RWPE1 (cell line): Measurements from ENCODE around the gene PDE1A.
A peak's percentile ranks its signal among the peaks of the same experiment; 100 is the strongest.

ENCODE experiments used
- CTCF ChIA-PET: fragments of 350-600 bp; sonication (Branson Sonifier 250); formaldehyde crosslinking; extraction: SDS; loops from one replicate; lab custom pipeline; 2021; lab: Yijun Ruan, JAX
- POLR2A ChIA-PET: fragments of 400-600 bp; formaldehyde crosslinking; extraction: SDS; loops from one replicate; lab custom pipeline; 2020; ENCODE audit warnings: antibody characterized with exemption; ENCODE audit not compliant: low non-redundant PET; lab: Yijun Ruan, JAX
- DNase-seq: peaks from one replicate; pipeline ENCODE4 v3.0.0; 2012; ENCODE audit warnings: low spot score
- H3K27ac ChIP-seq: fragments of 450-650 bp; 2 replicates; pipeline ENCODE4 v1.5.1; 2017
- TF ChIP-seq, protein P1 (sequence below): fragments of 450-650 bp; conservative IDR thresholded peaks from 2 replicates; pipeline ENCODE4 v1.5.1; 2017; ENCODE audit warnings: low read depth, mild to moderate bottlenecking

Gene PDE1A

DNA sequence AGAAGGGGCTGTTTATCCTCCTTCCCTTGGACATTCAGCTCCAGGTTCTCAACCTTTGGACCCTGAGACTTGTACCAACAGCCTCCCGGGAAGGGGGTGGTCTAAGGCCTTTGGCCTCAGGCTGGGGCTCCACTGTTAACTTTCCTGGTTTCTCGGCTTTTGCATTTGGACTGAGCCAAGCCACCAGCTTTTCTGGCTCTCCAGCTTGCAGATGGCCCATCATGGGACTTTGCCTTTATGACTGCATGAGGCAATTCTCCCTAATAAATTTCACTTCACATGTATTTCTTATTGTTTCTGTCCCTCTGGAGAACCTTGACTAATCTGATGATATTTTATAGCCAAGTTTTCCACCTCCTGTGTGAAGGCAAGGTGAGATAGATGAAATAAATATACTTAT, 260.4 kb downstream of the PDE1A start:
- POLR2A ChIA-PET, result no interaction called here
- TF ChIP-seq, protein P1, sequence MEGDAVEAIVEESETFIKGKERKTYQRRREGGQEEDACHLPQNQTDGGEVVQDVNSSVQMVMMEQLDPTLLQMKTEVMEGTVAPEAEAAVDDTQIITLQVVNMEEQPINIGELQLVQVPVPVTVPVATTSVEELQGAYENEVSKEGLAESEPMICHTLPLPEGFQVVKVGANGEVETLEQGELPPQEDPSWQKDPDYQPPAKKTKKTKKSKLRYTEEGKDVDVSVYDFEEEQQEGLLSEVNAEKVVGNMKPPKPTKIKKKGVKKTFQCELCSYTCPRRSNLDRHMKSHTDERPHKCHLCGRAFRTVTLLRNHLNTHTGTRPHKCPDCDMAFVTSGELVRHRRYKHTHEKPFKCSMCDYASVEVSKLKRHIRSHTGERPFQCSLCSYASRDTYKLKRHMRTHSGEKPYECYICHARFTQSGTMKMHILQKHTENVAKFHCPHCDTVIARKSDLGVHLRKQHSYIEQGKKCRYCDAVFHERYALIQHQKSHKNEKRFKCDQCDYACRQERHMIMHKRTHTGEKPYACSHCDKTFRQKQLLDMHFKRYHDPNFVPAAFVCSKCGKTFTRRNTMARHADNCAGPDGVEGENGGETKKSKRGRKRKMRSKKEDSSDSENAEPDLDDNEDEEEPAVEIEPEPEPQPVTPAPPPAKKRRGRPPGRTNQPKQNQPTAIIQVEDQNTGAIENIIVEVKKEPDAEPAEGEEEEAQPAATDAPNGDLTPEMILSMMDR, result no peak

DNA sequence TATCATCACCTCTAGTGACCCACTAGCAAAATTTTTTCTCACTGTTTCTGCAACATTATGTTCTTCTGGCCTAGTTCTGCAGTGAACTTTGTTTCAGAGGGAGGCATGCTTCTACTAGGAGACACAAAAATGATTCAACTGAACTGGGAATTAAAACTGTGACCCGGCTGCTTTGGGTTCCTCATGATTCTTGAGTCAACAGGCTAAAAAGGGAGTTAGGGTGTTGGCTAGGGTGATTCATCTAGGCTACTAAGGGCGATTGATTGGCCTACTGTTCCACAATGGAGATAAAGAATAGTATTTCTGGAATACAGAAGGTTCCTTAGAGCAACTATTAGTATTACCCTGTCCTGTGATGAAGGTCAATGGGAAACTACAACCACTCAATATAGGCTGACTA, 261.6 kb downstream of the PDE1A start:
- POLR2A ChIA-PET, result no interaction called here
- H3K27ac ChIP-seq, result no peak overlapping the region
- CTCF ChIA-PET, result no interaction called here
- TF ChIP-seq, protein P1, result no peak
- DNase-seq, result peak; percentile 3

More for the DNA sequence above, 260.4 kb downstream of the PDE1A start:
- CTCF ChIA-PET, result no interaction called here
- H3K27ac ChIP-seq, result no peak overlapping the region
- DNase-seq, result no peak

DNA sequence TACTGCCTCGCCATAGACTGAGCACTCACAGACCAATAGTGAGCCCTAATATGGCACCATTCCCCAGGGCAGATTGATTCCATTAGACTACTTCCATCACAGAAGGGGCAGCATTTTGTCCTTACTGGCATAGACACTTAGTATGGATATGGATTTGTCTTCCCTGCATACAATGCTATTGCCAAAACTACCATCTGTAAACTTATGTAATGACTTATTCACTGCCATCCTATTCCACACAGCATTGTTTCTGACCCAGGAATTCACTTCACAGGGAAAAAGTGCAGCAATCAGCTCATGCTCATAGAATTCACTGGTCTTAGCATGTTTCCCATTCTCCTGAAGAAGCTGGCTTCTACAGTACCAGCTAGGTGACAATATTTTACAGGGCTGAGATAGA, 262.1 kb downstream of the PDE1A start:
- TF ChIP-seq, protein P1, result no peak
- no peak overlapping the region for H3K27ac ChIP-seq
- POLR2A ChIA-PET, result no interaction called here
- no peak for DNase-seq
- CTCF ChIA-PET, result interaction anchor here (0.6 kb wide), 1 partner anchor 479 kb away, joined by 5 read pairs; no protein-coding TSS in a partner anchor

DNA sequence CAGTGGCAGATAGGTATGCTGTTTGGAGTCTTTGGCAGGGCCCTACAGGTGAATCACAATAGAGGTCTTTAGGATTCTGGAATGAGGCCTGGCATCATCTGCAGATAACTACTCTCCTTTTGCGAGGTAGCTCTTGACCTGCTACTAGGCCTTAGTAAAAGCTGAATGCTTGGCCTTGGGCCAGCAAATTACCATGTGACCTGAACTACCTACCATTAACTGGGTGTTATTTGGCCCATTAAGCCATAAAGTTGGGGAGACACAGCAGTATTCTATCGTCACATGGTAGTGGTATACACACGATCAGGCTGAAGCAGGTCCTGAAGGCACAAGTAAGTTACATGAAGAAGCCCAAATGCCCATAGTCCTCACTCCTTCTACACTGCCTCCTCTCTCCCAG, 263.0 kb downstream of the PDE1A start:
- ChIA-PET CTCF (interaction anchor here (0.6 kb wide), 2 partner anchors 478 to 520 kb away, joined by 3 to 5 read pairs; no protein-coding TSS in a partner anchor), POLR2A (no interaction called here)
- TF ChIP-seq, protein P1, result no peak
- no peak for DNase-seq
- no peak overlapping the region for H3K27ac ChIP-seq

DNA sequence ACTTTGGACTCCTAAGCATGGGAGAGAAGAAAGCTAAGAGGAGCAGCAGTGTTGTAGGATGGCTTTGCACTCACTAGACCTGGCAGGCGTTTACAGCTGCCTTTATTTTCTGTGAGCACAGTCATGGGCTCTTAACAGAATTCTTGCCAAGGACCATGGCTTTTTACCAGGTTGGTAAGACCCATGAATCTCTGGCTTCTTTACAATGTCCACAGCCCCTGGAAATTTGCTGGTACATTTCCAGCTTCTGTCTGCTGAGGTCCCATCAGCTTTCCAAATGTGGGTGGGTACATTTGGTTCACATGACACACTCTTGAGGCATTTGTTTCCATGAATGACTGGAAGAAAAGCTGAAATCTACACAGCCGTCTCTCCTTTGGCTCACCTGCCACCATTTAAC, 278.5 kb downstream of the PDE1A start:
- ChIA-PET POLR2A (no interaction called here), CTCF (no interaction called here)
- no peak for DNase-seq
- TF ChIP-seq, protein P1, result no peak
- no peak overlapping the region for H3K27ac ChIP-seq

DNA sequence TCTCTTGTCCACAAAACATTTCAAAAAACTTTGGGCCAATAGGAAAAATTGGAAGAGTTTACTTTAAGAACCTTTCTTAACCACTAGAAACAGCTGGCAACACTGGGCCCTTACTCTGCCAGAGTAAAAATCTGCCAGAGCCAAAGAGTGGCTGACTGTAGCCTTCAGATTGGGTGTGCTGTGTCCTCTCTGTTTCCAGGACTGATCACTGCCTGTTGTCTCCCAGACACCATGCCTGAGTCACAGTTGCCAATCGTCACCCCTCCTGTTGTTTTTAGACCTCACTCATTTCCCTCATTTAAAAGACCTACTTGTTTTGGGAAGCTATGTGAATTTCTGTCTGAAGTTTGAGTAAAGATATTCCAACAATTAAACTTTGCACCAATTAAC, 282.1 kb downstream of the PDE1A start:
- no peak overlapping the region for H3K27ac ChIP-seq
- DNase-seq, result no peak
- TF ChIP-seq, protein P1, result no peak
- ChIA-PET POLR2A (no interaction called here), CTCF (interaction anchor here (0.7 kb wide), 1 partner anchor 386 kb away, joined by 4 read pairs; no protein-coding TSS in a partner anchor)
